Skin of body (tissue), 2 donors: ENCODE results near the gene PAPPA. TPM values are rescaled to one million over a fixed set of nuclear protein-coding genes. Genes with fewer than 3 reads are reported as not detected.
A peak's percentile ranks its signal among the peaks of the same experiment; 100 is the strongest.

Experiments used
- DNase-seq: peaks from one replicate; lab custom pipeline; 2025; lab: John Stamatoyannopoulos, UW
- total RNA-seq: library from RNA; depleted of rRNA; stranded (reverse); fragments of >200 nt; gene quantifications from one replicate; pipeline ENCODE4 v1.2.3, GENCODE V29; 2014

The PAPPA gene
- total RNA-seq, 1 donor from 2014 or later: 4.4 TPM

- peak; percentile 23 for DNase-seq
Observed at GRCh38 chr9:116151966-116152381, 1.6 kb upstream of the PAPPA start.

DNA sequence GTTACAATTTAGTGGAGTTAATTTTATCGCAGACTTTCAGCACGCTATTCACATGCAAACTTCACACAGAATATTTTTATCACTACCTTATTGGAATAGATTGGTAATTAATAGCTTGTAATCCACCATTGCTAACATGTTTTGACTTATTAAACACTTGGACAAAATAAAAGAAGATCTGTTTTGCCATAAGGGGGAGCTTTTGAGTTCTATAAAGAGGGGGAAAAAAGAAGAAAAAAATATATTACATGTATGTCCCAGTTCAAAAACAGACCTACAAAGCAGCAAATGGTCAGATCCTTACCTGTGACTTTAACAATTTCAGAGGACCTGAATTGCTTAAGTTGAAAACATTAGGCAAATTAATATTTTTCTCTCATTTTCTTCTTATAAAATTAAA lies 1.2 kb upstream of the PAPPA start:
- DNase-seq: peak; percentile 23

DNA sequence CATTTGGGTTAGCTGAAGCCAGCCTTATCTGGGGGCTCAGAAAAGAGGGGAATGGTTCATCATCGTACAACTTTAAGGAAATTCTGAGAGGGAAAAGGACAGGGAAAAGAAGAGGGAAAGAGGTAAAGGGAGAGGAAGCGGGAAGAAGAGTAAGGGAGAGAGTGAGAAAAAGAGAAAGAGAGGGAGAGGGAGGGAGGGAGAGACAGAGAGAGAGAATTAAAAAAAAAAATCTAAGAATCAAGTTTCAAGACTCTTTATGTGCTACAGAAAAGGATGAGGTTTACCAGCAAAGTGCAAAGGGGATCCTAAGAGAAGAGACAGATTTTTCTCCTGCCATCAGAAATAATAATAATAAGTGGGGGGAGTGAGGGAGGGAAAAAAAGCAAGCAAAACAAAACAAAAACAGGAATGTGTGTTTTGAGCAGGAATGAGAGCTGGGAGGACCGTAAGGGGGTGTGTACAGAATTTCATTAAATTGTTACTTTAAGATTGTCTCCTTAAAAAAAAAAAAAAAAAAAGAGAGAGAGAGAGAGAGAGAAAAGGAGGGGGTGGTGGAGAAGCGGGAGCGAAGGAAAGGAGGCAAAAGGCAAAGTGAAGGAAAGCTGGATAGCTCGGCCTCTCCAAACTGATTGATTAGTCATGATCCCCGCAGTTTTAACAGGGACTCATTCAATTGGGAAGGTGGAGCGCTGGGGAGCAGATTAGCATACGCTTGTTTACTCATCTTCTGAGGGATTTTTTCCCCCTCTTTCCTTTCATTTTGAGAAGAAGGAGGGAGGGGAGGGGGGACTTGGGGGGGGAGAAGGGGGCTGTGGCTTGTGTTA lies 438 bp upstream of the PAPPA start:
- peak; percentile 18 for DNase-seq

GRCh38 chr9:116154334-116154975 lies 864 bp downstream of the PAPPA start:
- no peak for DNase-seq

- peak; percentile 69 for DNase-seq
Observed at GRCh38 chr9:116154976-116155697, 1.5 kb downstream of the PAPPA start.

DNA sequence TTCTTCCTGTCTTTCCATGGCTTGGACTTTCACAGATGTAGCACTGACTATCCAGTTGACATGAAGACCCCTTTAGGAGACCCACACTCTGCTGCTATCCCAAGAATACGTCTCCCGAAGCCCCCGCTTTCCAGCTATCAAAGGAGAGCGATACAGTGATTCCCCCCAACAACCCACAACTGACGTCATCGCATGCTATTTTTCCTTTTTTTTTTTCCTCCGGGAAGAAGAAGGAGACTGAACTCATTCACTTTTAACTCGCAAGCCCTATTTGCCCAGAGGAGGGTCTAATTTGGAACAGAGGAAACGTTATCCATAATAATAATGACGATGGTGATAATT lies 2.1 kb downstream of the PAPPA start:
- peak; percentile 69 for DNase-seq

GRCh38 chr9:116156621-116157314 lies 3.2 kb downstream of the PAPPA start:
- peak; percentile 42 for DNase-seq

GRCh38 chr9:116157436-116158138 lies 4.0 kb downstream of the PAPPA start:
- peak; percentile 1 for DNase-seq

DNA sequence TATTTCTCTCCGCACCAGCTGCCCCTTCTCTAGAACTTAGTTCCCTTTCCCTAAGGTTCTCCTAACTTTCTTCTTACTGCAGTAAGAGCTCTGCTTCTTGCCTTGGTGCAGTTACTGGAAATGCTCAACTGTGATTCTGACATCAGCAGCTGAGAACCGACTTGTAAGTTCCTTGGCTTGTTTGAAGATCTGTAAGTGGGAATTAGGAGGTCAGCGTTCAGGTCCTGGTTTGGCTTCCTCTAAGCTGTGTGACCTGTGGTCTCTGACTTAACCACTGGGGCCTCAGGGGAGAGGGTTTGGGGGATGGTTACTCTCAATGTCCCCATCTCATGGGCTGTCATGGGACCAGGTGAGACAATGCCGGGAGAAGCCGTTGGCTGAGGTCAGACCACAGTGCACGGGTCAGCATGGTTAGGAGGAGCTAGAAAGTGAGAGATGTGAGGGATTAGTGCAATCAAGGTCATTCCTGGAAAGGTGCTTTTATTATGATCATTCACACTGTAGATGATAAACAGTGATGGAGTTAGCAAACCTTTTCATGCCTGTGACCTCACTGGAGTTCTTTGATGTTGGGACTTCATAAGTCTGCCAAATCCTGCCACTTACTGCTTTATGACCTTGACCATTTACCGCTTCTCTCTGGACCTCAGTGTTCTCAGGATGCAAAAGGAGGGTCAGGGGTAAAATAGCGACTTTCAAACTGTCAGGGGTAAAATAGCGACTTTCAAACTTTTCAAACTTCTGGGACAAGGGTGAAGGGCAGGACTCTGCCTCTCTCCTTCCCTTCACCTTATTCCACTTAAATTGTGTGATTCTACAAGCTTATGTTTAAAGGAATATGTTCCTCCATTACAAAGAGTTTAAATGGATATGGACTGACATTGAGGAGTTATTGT lies 7.3 kb downstream of the PAPPA start:
- DNase-seq: no peak

DNA sequence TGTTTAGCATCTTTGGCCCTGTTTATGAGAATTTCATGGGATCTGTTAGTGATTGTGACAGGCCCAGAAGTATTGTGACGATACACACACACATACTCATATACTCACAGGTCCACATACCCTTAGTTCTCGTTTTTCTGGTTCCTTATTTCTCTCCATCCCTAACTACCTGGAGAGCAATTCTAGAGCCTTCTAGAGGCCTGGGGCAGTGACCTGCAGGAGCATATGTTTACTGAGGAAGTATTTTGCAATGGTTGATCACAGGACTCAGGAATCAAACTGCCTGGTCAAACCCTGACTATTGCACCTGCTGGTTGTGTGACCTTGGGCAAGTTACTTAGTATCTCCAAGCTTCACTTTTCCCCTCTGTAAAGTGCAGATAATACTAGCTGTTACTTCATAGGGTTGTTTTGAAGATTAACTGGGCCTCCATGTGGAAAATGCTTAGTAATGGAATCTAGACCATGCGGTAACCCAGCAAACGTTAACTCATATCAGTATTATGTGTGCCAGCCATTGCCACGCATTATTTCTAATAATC lies 8.7 kb downstream of the PAPPA start:
- DNase-seq: no peak

DNA sequence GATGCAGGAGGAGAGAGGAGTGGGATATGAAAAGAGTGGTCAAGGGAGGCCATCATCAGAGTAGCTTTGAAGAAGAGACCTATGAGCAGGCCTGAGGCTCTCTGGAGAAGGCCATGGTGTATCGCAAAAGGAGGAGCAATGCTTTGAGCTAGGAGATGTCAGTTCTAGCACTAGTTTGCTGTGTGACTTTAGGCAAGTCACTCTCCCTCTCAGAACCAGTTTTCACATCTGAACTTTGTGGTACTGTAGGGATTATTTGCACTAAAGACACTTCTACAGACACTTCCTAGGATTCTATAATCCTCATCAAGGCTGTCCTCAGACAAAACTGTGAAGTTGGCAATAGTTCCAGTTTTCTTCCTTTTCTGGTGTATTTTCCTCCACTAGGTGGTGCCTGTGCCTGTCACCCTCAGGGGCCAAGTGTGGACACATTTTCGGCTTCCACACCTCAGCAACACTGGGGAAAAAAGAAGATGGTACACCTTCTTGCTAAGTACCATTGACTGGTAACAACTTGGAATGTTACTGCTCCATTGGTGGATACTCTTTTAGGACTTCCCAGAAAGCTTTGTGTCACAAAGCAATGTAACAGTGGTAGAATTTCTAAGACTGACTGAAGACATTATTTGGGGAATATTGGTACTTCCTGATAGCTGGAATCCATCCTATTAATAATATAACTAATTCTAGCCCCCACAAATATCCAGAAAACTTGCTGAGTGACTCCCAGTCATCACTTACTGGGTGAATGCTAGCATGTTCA lies 9.9 kb downstream of the PAPPA start:
- no peak for DNase-seq

DNA sequence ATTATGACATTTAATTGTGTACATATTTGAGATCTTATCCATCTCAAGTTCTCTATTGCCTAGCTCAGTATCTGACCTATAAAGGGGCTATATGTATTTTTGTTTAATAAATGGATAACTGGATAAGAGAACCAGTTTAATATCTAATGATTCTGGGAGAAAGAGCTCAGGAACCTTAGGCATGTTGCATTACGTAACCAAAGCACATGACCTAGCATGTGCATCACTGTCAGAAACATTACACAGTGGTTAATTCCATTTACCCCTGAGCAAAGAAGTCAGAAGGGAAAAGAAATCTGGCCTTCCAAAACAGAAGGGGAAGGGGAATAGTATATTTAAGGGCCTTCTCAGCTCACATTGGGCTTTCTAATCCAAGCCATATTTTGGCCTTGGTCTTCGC lies 12.3 kb downstream of the PAPPA start:
- DNase-seq: no peak

GRCh38 chr9:116166713-116167112 lies 13.1 kb downstream of the PAPPA start:
- no peak for DNase-seq

DNA sequence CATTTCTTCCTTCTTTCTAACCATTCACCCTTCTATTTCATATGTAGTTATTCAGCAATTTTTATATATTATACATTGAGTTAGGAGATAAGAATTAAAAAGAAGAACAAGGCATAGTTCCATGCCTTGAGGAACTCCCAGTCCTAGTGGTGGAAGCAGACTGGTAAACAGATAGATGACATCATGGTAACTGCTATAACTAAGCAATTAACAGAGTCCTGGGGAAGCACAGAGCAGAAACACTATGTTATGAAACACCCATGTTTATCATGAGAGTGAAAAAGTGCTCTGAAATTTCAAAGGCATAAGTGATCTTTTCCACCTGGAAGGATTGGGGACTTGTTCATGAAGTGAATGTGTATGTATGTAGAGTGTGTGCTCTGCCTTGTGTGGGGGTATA lies 14.6 kb downstream of the PAPPA start:
- DNase-seq: no peak

GRCh38 chr9:116172216-116172615 lies 18.6 kb downstream of the PAPPA start:
- DNase-seq: no peak

DNA sequence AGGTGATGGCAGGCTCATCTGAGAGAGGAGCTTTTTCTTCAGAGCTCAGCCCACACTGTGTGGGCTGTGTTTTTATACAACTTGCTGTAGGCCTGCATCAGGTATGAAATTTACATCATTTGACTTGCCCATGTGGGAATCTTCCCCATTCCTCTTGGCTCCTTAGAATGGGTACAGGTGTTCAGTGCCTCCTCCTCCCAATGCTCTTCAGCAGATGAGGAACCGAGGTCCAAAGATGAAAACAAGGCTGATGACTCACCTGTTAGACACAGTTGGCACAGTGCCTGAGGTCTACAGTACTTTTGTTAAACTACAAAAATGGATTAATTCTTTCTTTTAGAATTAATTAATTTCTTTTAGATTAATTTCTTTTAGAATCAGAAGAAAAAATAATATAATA lies 20.8 kb downstream of the PAPPA start:
- no peak for DNase-seq

DNA sequence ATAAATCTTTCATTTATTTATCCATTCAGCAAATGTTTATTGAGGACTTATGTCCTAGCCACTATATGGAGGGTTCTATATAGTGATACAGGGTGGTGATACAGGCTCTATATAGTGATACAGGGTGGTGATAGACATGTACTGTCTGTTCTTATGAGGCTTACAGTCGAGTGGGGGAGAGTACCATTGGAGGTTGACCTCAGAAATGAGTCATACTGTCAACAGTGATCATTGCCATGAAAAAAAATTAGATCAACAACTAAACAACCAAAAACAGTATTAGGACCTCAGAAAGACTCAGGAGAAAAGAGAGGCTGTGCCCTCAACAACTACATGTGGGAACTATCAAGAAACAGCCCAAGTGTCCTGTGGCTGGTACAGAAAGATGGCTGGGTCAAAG lies 22.0 kb downstream of the PAPPA start:
- no peak for DNase-seq

DNA sequence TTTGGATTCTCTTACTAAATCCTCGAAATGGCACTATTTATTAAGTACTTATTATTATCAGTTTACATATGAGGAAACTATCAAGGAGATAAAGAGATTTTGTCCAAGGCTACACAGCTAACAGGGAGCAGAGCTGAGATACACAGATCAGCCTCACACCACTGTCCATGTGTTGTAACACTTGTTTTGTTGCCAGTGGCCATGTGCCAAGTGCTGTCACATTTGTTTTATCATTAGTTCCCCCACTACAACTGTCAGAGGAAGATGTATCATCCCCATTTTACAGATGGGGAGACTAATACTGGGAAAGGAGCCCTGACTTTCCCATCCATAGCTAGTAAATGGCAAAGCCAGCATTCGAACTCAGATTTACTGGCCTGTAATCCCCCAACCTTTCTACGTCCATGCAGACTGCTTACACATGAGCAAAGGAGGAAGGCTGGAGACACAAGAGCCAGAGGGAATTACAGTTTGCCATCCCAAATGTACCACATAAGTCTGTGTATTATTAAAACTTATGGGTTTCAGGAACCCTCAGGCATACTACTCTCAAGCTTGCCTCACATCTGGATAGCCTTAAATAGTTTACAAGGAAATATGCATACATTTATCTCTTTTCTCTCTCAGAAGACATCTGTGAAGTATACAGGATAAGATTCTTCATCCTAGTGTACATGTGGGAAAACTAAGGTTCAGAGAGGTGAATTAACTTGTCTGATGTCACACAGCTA lies 25.1 kb downstream of the PAPPA start:
- no peak for DNase-seq
